WTC11 (cell line): ENCODE results near the gene IL17RA.

ENCODE experiments used
- ATF3 ChIP-seq: sonication (generic); formaldehyde crosslinking; conservative IDR thresholded peaks from 2 replicates; pipeline ENCODE4 v1.8.1; 2022; ENCODE audit warnings: mild to moderate bottlenecking, missing genetic modification reagents
- JUN ChIP-seq: sonication (generic); formaldehyde crosslinking; IDR thresholded peaks from 2 replicates; pipeline ENCODE4 v1.8.0; 2023; ENCODE audit warnings: mild to moderate bottlenecking, missing genetic modification reagents
- KAT7 ChIP-seq: sonication (generic); formaldehyde crosslinking; IDR thresholded peaks from 2 replicates; pipeline ENCODE4 v1.8.1; 2023; ENCODE audit warnings: missing genetic modification reagents, mild to moderate bottlenecking, borderline replicate concordance
- MLX ChIP-seq: sonication (generic); formaldehyde crosslinking; IDR thresholded peaks from 2 replicates; pipeline ENCODE4 v1.8.1; 2023; ENCODE audit warnings: mild to moderate bottlenecking, missing genetic modification reagents, moderate library complexity
- NFYB ChIP-seq: sonication (generic); formaldehyde crosslinking; conservative IDR thresholded peaks from 2 replicates; pipeline ENCODE4 v1.8.0; 2022; ENCODE audit warnings: low read depth, missing genetic modification reagents
- PRRX2 ChIP-seq: fragments of 250-450 bp; sonication (Bioruptor Pico); IDR thresholded peaks from 2 replicates; pipeline ENCODE4 v1.8.0; 2021; ENCODE audit warnings: mild to moderate bottlenecking
- SP1 ChIP-seq: sonication (generic); formaldehyde crosslinking; conservative IDR thresholded peaks from 2 replicates; pipeline ENCODE4 v1.8.1; 2022; ENCODE audit warnings: missing genetic modification reagents
- TCF7 ChIP-seq: sonication (generic); formaldehyde crosslinking; IDR thresholded peaks from 2 replicates; pipeline ENCODE4 v1.8.0; 2022; ENCODE audit warnings: mild to moderate bottlenecking, low read depth, missing genetic modification reagents, moderate library complexity
- TEAD4 ChIP-seq: sonication (generic); formaldehyde crosslinking; IDR thresholded peaks from 2 replicates; pipeline ENCODE4 v1.8.0; 2022; ENCODE audit warnings: mild to moderate bottlenecking, missing genetic modification reagents
- ZNF121 ChIP-seq: sonication (generic); formaldehyde crosslinking; IDR thresholded peaks from 2 replicates; pipeline ENCODE4 v1.8.0; 2023; ENCODE audit warnings: missing genetic modification reagents
- ZNF416 ChIP-seq: fragments of 250-450 bp; sonication (Bioruptor Pico); IDR thresholded peaks from 2 replicates; pipeline ENCODE4 v1.9.0; 2021; ENCODE audit warnings: mild to moderate bottlenecking, inconsistent platforms
- TF ChIP-seq, protein P1 (sequence below): sonication (generic); formaldehyde crosslinking; IDR thresholded peaks from 2 replicates; pipeline ENCODE4 v1.8.0; 2022; ENCODE audit warnings: mild to moderate bottlenecking, missing genetic modification reagents
- TF ChIP-seq, protein P2 (sequence below): fragments of 200-600 bp; IDR thresholded peaks from 2 replicates; pipeline ENCODE4 v1.8.0; 2022; ENCODE audit warnings: antibody characterized with exemption

DNA sequence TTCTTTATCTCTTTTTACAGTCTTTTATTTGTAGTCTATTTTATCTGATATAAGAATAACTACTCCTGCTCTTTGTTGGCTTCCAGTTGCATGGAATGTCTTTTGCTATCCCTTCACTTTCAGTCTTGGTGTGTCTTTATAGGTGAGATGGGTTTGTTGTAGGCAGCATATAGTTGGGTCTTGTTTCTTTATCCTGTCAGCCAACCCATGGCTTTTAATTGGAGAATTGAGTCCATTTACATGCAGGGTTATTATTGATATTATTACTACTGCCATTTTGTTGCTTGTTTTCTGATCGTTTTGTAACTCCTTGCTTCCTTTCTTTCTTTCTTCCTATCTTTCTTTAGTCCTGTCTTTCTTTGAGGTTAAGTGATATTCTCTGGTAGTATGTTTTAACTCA, 11.9 kb upstream of the IL17RA start:
- TF ChIP-seq, protein P1, sequence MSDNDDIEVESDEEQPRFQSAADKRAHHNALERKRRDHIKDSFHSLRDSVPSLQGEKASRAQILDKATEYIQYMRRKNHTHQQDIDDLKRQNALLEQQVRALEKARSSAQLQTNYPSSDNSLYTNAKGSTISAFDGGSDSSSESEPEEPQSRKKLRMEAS (CRISPR knock-in tag) = no peak
- TF ChIP-seq MLX (CRISPR knock-in tag) = no peak
- TF ChIP-seq SP1 (CRISPR knock-in tag) = no peak
- TF ChIP-seq, protein P2, sequence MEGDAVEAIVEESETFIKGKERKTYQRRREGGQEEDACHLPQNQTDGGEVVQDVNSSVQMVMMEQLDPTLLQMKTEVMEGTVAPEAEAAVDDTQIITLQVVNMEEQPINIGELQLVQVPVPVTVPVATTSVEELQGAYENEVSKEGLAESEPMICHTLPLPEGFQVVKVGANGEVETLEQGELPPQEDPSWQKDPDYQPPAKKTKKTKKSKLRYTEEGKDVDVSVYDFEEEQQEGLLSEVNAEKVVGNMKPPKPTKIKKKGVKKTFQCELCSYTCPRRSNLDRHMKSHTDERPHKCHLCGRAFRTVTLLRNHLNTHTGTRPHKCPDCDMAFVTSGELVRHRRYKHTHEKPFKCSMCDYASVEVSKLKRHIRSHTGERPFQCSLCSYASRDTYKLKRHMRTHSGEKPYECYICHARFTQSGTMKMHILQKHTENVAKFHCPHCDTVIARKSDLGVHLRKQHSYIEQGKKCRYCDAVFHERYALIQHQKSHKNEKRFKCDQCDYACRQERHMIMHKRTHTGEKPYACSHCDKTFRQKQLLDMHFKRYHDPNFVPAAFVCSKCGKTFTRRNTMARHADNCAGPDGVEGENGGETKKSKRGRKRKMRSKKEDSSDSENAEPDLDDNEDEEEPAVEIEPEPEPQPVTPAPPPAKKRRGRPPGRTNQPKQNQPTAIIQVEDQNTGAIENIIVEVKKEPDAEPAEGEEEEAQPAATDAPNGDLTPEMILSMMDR = no peak
- no peak for TF ChIP-seq JUN (CRISPR knock-in tag)
- TF ChIP-seq ATF3 (CRISPR knock-in tag) = no peak
- TF ChIP-seq TCF7 (CRISPR knock-in tag) = no peak
- no peak for TF ChIP-seq KAT7 (CRISPR knock-in tag)
- TF ChIP-seq PRRX2 (CRISPR knock-in tag) = no peak
- no peak for TF ChIP-seq ZNF121
- TF ChIP-seq ZNF416 = no peak
- TF ChIP-seq NFYB (CRISPR knock-in tag) = no peak
- TF ChIP-seq TEAD4 (CRISPR knock-in tag) = no peak
